Endothelial cell of umbilical vein (primary cell): Measurements from ENCODE around the gene OR52L1.

Source experiments
- EZH2 ChIP-seq: IDR thresholded peaks from 2 replicates; pipeline ENCODE4 v1.6.1; 2012; ENCODE audit warnings: borderline replicate concordance, low read depth, mild to moderate bottlenecking, moderate library complexity, low read length, inconsistent platforms; ENCODE audit not compliant: severe bottlenecking
- TF ChIP-seq, protein P1 (sequence below), 2 donors: IDR thresholded peaks; 1 replicate in 1 of 2; 2 replicates in 1 of 2; pipeline ENCODE4 v1.5.1; 2011; ENCODE audit warnings: low read length in 2 of 2, mild to moderate bottlenecking in 2 of 2, moderate library complexity in 2 of 2, control low read depth in 1 of 2, inconsistent platforms in 1 of 2, low read depth in 1 of 2; ENCODE audit not compliant: insufficient read depth in 1 of 2; ENCODE audit errors: extremely low read depth in 1 of 2

GRCh38 chr11:5992604-5993251 lies 5.9 kb upstream of the OR52L1 start:
- TF ChIP-seq, protein P1, sequence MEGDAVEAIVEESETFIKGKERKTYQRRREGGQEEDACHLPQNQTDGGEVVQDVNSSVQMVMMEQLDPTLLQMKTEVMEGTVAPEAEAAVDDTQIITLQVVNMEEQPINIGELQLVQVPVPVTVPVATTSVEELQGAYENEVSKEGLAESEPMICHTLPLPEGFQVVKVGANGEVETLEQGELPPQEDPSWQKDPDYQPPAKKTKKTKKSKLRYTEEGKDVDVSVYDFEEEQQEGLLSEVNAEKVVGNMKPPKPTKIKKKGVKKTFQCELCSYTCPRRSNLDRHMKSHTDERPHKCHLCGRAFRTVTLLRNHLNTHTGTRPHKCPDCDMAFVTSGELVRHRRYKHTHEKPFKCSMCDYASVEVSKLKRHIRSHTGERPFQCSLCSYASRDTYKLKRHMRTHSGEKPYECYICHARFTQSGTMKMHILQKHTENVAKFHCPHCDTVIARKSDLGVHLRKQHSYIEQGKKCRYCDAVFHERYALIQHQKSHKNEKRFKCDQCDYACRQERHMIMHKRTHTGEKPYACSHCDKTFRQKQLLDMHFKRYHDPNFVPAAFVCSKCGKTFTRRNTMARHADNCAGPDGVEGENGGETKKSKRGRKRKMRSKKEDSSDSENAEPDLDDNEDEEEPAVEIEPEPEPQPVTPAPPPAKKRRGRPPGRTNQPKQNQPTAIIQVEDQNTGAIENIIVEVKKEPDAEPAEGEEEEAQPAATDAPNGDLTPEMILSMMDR (IDR thresholded peaks at IDR 0.05; ENCODE audit: extremely low read depth in 1 of 2, insufficient read depth in 1 of 2, low read depth in 1 of 2, low read length in 2 of 2), result peak; percentile 49 to 50
- no peak for TF ChIP-seq EZH2
